ENCODE results near the gene RNASEH1. TPM values are rescaled to one million over a fixed set of nuclear protein-coding genes. Genes with fewer than 3 reads are reported as not detected.

RNASEH1 gene
- total and polyA plus RNA-seq, 2 of the 13 experiments (the other 11 are each of a cell fraction or from before 2014, with no cell fraction given), result 14.5 to 57.4 TPM

DNA sequence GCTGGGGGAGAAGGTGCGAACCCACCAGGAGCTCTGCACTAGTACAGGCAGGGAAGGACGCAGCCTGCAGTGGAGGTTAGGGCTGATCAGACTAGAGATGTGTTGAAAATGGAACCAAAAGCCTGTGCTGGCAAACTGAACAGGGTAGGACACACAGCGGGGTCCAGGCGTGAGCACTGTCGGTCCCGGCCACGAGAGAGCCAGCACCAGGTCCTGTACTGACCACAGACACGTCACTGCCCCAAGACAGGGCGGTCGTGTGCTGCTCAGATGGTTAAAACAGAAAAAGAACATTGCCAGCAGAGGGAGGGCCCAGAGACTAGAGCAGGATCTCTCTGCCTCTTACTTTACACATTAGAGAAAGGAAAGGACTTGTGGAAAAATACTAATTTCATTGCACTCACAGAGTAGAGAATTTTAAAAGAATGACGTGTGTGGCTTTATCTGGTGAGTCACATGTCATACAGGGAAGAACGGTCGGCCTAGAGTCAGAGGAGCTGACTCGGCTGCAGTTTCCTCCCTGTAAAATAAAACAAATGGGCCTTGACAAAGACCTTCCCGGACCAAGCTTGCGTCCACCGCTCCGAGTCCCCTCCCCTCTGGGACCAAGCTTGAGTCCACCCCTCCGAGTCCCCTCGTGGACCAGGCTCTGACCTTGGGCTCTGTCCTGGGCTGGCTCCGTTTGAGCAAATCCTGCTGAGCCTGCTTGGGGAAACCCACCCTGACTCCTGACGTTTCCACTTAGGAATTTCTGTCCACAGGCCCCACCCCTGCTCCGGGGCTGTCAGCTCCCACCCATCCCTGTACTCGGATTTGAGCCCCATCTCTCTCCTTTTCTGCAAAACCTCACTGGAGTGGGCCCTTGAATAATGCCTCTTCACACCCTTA is 22.1 kb downstream of the RNASEH1 start (continued):
- TF ChIP-seq, protein P1, sequence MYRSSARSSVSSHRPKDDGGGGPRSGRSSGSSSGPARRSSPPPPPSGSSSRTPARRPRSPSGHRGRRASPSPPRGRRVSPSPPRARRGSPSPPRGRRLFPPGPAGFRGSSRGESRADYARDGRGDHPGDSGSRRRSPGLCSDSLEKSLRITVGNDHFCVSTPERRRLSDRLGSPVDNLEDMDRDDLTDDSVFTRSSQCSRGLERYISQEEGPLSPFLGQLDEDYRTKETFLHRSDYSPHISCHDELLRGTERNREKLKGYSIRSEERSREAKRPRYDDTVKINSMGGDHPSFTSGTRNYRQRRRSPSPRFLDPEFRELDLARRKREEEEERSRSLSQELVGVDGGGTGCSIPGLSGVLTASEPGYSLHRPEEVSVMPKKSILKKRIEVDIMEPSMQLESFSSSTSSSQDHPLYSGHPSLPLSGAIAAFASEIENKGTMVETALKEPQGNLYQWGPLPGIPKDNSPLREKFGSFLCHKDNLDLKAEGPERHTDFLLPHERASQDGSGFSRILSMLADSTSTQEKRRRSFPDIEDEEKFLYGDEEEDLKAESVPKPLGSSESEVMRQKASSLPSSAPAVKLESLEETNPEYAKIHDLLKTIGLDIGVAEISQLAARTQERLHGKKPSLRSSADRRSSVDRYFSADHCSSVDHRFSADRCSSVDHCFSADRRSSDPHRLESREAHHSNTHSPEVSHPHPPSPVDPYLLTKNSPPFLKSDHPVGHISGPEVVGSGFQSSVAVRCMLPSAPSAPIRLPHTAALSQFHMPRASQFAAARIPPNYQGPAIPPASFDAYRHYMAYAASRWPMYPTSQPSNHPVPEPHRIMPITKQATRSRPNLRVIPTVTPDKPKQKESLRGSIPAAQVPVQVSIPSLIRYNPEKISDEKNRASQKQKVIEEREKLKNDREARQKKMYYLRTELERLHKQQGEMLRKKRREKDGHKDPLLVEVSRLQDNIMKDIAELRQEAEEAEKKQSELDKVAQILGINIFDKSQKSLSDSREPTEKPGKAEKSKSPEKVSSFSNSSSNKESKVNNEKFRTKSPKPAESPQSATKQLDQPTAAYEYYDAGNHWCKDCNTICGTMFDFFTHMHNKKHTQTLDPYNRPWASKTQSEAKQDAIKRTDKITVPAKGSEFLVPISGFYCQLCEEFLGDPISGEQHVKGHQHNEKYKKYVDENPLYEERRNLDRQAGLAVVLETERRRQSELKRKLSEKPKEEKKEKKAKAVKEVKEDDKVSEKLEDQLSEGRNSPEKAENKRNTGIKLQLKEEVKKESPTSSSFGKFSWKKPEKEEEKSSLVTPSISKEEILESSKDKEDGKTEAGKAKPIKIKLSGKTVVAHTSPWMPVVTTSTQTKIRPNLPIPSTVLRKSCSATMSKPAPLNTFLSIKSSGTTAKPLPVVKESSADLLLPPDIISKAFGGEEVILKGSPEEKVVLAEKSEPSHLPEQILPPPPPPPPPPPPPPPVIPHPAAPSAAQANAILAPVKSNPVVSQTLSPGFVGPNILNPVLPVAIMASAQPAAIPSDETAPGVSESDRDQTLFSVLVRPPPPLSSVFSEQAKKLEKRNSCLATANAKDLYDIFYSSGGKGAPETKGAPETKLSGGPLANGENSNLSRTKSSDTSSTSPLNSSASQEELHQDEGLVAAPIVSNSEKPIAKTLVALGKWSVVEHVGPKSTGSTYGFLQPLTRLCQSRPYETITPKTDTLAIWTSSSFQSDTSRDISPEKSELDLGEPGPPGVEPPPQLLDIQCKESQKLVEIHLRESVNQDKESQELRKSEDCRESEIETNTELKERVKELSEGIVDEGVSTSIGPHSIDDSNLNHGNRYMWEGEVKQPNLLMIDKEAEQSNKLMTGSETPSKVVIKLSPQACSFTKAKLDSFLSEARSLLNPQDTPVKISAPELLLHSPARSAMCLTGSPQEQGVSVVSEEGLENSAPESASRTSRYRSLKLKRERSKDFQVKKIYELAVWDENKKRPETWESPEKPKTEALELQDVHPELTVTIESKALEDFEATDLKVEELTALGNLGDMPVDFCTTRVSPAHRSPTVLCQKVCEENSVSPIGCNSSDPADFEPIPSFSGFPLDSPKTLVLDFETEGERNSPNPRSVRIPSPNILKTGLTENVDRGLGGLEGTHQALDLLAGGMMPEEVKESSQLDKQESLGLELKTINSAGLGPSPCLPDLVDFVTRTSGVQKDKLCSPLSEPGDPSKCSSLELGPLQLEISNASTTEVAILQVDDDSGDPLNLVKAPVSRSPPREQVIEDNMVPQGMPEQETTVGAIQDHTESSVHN (CRISPR knock-in tag; IDR thresholded peaks at IDR 0.05), result no peak
- TF ChIP-seq TBX3 (IDR thresholded peaks at IDR 0.05; ENCODE audit: borderline replicate concordance) (no peak), PAF1 (CRISPR knock-in tag; IDR thresholded peaks at IDR 0.05) (no peak), U2AF2 (IDR thresholded peaks at IDR 0.05; ENCODE audit: low read depth, low read length) (no peak), ATAD3A (CRISPR knock-in tag; IDR thresholded peaks at IDR 0.05) (no peak), ZNF232 (CRISPR knock-in tag; IDR thresholded peaks at IDR 0.05; ENCODE audit: borderline replicate concordance) (no peak; the same call in 1 of the 2 replicates), ZNF343 (CRISPR knock-in tag; IDR thresholded peaks at IDR 0.05) (peak; percentile 79; the same call in 1 of the 2 replicates), IKZF1 (IDR thresholded peaks at IDR 0.05) (no peak), SIN3B (IDR thresholded peaks at IDR 0.05; ENCODE audit: low read length) (no peak), SIN3A (IDR thresholded peaks at IDR 0.05; ENCODE audit: borderline replicate concordance, low read depth, low read length) (no peak), KDM3A (CRISPR knock-in tag; IDR thresholded peaks at IDR 0.05; ENCODE audit: low read depth) (0 out of 2 replicates have a peak, but pooled peaks have one; percentile 12), ZNF563 (CRISPR knock-in tag; IDR thresholded peaks at IDR 0.05) (no peak), U2AF1 (optimal IDR thresholded peaks at IDR 0.05; ENCODE audit: low read depth, low read length) (peak; percentile 91), ZFP41 (CRISPR knock-in tag; IDR thresholded peaks at IDR 0.05; ENCODE audit: borderline replicate concordance) (no peak)
- TF ChIP-seq, protein P2, sequence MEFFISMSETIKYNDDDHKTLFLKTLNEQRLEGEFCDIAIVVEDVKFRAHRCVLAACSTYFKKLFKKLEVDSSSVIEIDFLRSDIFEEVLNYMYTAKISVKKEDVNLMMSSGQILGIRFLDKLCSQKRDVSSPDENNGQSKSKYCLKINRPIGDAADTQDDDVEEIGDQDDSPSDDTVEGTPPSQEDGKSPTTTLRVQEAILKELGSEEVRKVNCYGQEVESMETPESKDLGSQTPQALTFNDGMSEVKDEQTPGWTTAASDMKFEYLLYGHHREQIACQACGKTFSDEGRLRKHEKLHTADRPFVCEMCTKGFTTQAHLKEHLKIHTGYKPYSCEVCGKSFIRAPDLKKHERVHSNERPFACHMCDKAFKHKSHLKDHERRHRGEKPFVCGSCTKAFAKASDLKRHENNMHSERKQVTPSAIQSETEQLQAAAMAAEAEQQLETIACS (CRISPR knock-in tag; IDR thresholded peaks at IDR 0.05), result no peak
- TF ChIP-seq, protein P3, sequence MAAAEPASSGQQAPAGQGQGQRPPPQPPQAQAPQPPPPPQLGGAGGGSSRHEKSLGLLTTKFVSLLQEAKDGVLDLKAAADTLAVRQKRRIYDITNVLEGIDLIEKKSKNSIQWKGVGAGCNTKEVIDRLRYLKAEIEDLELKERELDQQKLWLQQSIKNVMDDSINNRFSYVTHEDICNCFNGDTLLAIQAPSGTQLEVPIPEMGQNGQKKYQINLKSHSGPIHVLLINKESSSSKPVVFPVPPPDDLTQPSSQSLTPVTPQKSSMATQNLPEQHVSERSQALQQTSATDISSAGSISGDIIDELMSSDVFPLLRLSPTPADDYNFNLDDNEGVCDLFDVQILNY (CRISPR knock-in tag; conservative IDR thresholded peaks at IDR 0.05), result no peak
- TF ChIP-seq, protein P4, sequence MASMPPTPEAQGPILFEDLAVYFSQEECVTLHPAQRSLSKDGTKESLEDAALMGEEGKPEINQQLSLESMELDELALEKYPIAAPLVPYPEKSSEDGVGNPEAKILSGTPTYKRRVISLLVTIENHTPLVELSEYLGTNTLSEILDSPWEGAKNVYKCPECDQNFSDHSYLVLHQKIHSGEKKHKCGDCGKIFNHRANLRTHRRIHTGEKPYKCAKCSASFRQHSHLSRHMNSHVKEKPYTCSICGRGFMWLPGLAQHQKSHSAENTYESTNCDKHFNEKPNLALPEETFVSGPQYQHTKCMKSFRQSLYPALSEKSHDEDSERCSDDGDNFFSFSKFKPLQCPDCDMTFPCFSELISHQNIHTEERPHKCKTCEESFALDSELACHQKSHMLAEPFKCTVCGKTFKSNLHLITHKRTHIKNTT (CRISPR knock-in tag; IDR thresholded peaks at IDR 0.05), result no peak

Data from HepG2 (cell line).